GM12878 (cell line): ENCODE results near the gene DENND6B. TPM values are rescaled to one million over a fixed set of nuclear protein-coding genes. Genes with fewer than 3 reads are reported as not detected.

ENCODE experiments used
- ATF7 ChIP-seq: fragments of 450-650 bp; IDR thresholded peaks from 2 replicates; pipeline ENCODE4 v1.6.1; 2016; ENCODE audit warnings: low read depth, mild to moderate bottlenecking
- CHD1 ChIP-seq: IDR thresholded peaks from 2 replicates; pipeline ENCODE4 v1.6.1; 2012; ENCODE audit warnings: low read depth, low read length, improper control_type of control experiment
- ESRRA ChIP-seq: IDR thresholded peaks from 2 replicates; pipeline ENCODE4 v1.6.1; 2012; ENCODE audit warnings: mild to moderate bottlenecking, low read length, improper control_type of control experiment
- HDAC6 ChIP-seq: fragments of 200-600 bp; sonication (generic); IDR thresholded peaks from one replicate; pipeline ENCODE4 v1.8.0; 2017; ENCODE audit warnings: antibody characterized with exemption; ENCODE audit not compliant: unreplicated experiment
- IKZF1 ChIP-seq: fragments of 450-650 bp; conservative IDR thresholded peaks from 2 replicates; pipeline ENCODE4 v1.6.1; 2017; ENCODE audit warnings: antibody characterized with exemption, mild to moderate bottlenecking
- MEF2B ChIP-seq: fragments of 450-650 bp; IDR thresholded peaks from 2 replicates; pipeline ENCODE4 v1.6.1; 2018; ENCODE audit warnings: mild to moderate bottlenecking, moderate library complexity; ENCODE audit not compliant: partially characterized antibody, poor library complexity, severe bottlenecking
- SPI1 ChIP-seq: IDR thresholded peaks from 2 replicates; pipeline ENCODE4 v1.6.1; 2011; ENCODE audit warnings: low read depth, mild to moderate bottlenecking, low read length, moderate library complexity, borderline replicate concordance; ENCODE audit not compliant: insufficient read depth
- WRNIP1 ChIP-seq: IDR thresholded peaks from 2 replicates; pipeline ENCODE4 v1.6.1; 2011; ENCODE audit warnings: low read depth, low read length, improper control_type of control experiment, borderline replicate concordance
- ZBED1 ChIP-seq: IDR thresholded peaks from 2 replicates; pipeline ENCODE4 v1.6.1; 2016; ENCODE audit warnings: borderline replicate concordance
- ZNF274 ChIP-seq: IDR thresholded peaks from one replicate; pipeline ENCODE4 v1.8.0; 2011; ENCODE audit not compliant: insufficient read length, insufficient read depth
- polyA plus RNA-seq, 11 experiments: library from polyadenylated mRNA; depleted of rRNA in 4 of 11; unstranded in 6 of 11; stranded (reverse) in 5 of 11; fragments of >200 nt; fragmentation: Nextera tagmentation in 4 of 11; fragmentation: Illumina TruSeq in 1 of 11; extraction: Ambion mirVana in 4 of 11; extraction: Trizol in 1 of 11; gene quantifications; 1 replicate in 1 of 11; 2 replicates in 10 of 11; pipeline versions ENCODE4 v1.2.1 to v1.2.3, GENCODE V29; 2011 to 2016; ENCODE audit warnings: inconsistent platforms in 2 of 11, missing spikeins in 2 of 11, low read depth in 1 of 11
- total RNA-seq, 4 experiments: library from RNA; depleted of rRNA in 3 of 4; stranded (reverse); fragments of >200 nt in 3 of 4; fragmentation: Illumina TruSeq in 1 of 4; extraction: Trizol in 1 of 4; gene quantifications; 2 replicates each; pipeline versions ENCODE4 v1.2.1 to v1.2.3, GENCODE V29; 2013 to 2021
- TF ChIP-seq, protein P1 (sequence below): fragments of 450-650 bp; formaldehyde crosslinking; IDR thresholded peaks from 2 replicates; pipeline ENCODE4 v1.4.0; 2022; ENCODE audit warnings: mild to moderate bottlenecking, moderate library complexity
- TF ChIP-seq, protein P2 (sequence below): fragments of 450-650 bp; IDR thresholded peaks from 2 replicates; pipeline ENCODE4 v1.6.1; 2016; ENCODE audit warnings: mild to moderate bottlenecking
- TF ChIP-seq, protein P3 (sequence below): IDR thresholded peaks from 2 replicates; pipeline ENCODE4 v1.6.1; 2012; ENCODE audit warnings: low read length, inconsistent platforms
- TF ChIP-seq, protein P4 (sequence below): IDR thresholded peaks from 2 replicates; pipeline ENCODE4 v1.6.1; 2011; ENCODE audit warnings: low read depth, low read length, improper control_type of control experiment, borderline replicate concordance
- TF ChIP-seq, protein P5 (sequence below), 3 experiments: IDR thresholded peaks in 2 of 3; conservative IDR thresholded peaks in 1 of 3; 2 replicates each; pipeline ENCODE4 v1.5.1; 2011; ENCODE audit warnings: low read depth in 3 of 3, low read length in 3 of 3, mild to moderate bottlenecking in 3 of 3, control low read depth in 2 of 3, moderate library complexity in 2 of 3, inconsistent platforms in 1 of 3, mixed read lengths in 1 of 3; ENCODE audit not compliant: control insufficient read depth in 2 of 3, insufficient read depth in 1 of 3; ENCODE audit errors: extremely low read depth in 1 of 3
- TF ChIP-seq, protein P6 (sequence below): fragments of 450-650 bp; IDR thresholded peaks from 2 replicates; pipeline ENCODE4 v1.6.1; 2017; ENCODE audit warnings: mild to moderate bottlenecking, low read depth, inconsistent platforms; ENCODE audit not compliant: poor library complexity, severe bottlenecking

DENND6B gene
- total and polyA plus RNA-seq, 10 of the 15 experiments (the other 5 are each of a cell fraction or from before 2014, with no cell fraction given) = 0.72 to 11.3 (median 6.2) TPM

DNA sequence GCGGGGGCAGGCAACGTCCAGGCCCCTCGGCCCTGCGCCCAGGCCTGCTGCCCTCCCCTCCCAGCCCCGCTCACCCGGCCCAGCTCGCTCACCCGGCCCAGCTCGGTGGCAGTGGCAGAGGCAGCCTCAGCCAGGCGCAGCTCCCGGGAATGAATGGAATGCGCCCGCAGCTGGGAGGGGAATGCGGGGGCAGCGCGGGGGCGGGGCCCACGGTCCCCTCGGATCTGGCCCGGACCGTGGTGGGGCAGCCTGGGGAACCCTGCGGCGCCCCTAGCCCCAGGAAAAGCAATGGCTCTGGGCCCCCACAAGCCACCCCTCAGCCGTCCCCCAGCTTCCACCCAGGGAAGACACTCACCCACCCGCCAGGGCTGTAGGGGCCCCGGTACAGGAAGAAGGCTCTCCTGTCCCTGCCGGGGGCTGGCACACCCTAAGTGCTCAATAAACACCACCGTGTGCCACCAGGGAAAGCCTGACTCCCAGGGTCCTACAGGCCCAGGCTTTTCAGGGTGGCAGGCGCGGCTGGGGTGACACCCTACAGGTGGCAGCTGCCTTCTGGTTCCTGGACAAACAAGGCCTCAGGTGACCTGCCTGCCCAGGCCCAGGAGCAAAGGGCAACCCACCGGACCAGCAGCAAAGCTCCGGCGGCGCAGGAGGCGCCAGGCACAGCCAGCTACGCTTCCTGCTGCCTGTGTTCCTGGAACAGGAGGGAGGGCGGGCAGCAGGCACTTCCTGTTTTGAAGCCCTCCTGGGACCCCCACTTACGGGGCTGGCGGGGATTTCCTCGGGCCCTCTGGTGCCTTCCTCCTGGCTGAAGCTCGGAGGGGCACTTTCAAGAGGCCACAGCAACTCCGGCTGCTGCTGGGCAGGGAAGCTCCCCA is 33.1 kb downstream of the DENND6B start (continued):
- TF ChIP-seq, protein P1, sequence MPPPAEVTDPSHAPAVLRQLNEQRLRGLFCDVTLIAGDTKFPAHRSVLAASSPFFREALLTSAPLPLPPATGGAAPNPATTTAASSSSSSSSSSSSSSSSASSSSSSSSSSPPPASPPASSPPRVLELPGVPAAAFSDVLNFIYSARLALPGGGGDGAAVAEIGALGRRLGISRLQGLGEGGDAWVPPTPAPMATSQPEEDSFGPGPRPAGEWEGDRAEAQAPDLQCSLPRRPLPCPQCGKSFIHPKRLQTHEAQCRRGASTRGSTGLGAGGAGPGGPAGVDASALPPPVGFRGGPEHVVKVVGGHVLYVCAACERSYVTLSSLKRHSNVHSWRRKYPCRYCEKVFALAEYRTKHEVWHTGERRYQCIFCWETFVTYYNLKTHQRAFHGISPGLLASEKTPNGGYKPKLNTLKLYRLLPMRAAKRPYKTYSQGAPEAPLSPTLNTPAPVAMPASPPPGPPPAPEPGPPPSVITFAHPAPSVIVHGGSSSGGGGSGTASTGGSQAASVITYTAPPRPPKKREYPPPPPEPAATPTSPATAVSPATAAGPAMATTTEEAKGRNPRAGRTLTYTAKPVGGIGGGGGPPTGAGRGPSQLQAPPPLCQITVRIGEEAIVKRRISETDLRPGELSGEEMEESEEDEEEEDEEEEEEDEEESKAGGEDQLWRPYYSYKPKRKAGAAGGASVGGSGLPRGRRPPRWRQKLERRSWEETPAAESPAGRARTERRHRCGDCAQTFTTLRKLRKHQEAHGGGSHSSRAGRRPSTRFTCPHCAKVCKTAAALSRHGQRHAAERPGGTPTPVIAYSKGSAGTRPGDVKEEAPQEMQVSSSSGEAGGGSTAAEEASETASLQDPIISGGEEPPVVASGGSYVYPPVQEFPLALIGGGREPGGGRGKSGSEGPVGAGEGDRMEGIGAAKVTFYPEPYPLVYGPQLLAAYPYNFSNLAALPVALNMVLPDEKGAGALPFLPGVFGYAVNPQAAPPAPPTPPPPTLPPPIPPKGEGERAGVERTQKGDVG = no peak
- TF ChIP-seq, protein P2, sequence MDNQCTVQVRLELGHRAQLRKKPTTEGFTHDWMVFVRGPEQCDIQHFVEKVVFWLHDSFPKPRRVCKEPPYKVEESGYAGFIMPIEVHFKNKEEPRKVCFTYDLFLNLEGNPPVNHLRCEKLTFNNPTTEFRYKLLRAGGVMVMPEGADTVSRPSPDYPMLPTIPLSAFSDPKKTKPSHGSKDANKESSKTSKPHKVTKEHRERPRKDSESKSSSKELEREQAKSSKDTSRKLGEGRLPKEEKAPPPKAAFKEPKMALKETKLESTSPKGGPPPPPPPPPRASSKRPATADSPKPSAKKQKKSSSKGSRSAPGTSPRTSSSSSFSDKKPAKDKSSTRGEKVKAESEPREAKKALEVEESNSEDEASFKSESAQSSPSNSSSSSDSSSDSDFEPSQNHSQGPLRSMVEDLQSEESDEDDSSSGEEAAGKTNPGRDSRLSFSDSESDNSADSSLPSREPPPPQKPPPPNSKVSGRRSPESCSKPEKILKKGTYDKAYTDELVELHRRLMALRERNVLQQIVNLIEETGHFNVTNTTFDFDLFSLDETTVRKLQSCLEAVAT = no peak
- TF ChIP-seq ZBED1 (no peak), MEF2B (peak; percentile 38), ZNF274 (no peak), SPI1 (peak; percentile 80; the same call in 1 of the 2 replicates), WRNIP1 (no peak), IKZF1 (no peak; the same call in 1 of the 2 replicates), HDAC6 (no peak), ATF7 (no peak), CHD1 (no peak), ESRRA (no peak)
- TF ChIP-seq, protein P3, sequence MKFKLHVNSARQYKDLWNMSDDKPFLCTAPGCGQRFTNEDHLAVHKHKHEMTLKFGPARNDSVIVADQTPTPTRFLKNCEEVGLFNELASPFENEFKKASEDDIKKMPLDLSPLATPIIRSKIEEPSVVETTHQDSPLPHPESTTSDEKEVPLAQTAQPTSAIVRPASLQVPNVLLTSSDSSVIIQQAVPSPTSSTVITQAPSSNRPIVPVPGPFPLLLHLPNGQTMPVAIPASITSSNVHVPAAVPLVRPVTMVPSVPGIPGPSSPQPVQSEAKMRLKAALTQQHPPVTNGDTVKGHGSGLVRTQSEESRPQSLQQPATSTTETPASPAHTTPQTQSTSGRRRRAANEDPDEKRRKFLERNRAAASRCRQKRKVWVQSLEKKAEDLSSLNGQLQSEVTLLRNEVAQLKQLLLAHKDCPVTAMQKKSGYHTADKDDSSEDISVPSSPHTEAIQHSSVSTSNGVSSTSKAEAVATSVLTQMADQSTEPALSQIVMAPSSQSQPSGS = no peak
- TF ChIP-seq, protein P4, sequence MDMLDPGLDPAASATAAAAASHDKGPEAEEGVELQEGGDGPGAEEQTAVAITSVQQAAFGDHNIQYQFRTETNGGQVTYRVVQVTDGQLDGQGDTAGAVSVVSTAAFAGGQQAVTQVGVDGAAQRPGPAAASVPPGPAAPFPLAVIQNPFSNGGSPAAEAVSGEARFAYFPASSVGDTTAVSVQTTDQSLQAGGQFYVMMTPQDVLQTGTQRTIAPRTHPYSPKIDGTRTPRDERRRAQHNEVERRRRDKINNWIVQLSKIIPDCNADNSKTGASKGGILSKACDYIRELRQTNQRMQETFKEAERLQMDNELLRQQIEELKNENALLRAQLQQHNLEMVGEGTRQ = no peak
- TF ChIP-seq, protein P5, sequence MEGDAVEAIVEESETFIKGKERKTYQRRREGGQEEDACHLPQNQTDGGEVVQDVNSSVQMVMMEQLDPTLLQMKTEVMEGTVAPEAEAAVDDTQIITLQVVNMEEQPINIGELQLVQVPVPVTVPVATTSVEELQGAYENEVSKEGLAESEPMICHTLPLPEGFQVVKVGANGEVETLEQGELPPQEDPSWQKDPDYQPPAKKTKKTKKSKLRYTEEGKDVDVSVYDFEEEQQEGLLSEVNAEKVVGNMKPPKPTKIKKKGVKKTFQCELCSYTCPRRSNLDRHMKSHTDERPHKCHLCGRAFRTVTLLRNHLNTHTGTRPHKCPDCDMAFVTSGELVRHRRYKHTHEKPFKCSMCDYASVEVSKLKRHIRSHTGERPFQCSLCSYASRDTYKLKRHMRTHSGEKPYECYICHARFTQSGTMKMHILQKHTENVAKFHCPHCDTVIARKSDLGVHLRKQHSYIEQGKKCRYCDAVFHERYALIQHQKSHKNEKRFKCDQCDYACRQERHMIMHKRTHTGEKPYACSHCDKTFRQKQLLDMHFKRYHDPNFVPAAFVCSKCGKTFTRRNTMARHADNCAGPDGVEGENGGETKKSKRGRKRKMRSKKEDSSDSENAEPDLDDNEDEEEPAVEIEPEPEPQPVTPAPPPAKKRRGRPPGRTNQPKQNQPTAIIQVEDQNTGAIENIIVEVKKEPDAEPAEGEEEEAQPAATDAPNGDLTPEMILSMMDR (IDR thresholded peaks at IDR 0.05 in 2 of 3, conservative IDR thresholded peaks at IDR 0.05 in 1 of 3; ENCODE audit: control insufficient read depth in 2 of 3, extremely low read depth in 1 of 3, insufficient read depth in 1 of 3, low read depth in 3 of 3, low read length in 3 of 3) = no peak
- TF ChIP-seq, protein P6, sequence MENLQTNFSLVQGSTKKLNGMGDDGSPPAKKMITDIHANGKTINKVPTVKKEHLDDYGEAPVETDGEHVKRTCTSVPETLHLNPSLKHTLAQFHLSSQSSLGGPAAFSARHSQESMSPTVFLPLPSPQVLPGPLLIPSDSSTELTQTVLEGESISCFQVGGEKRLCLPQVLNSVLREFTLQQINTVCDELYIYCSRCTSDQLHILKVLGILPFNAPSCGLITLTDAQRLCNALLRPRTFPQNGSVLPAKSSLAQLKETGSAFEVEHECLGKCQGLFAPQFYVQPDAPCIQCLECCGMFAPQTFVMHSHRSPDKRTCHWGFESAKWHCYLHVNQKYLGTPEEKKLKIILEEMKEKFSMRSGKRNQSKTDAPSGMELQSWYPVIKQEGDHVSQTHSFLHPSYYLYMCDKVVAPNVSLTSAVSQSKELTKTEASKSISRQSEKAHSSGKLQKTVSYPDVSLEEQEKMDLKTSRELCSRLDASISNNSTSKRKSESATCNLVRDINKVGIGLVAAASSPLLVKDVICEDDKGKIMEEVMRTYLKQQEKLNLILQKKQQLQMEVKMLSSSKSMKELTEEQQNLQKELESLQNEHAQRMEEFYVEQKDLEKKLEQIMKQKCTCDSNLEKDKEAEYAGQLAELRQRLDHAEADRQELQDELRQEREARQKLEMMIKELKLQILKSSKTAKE = no peak
